HG03060 (cell line): Measurements from ENCODE around the gene IBA57.

Experiments used
- ATAC-seq: cut with Tn5 transposase; IDR thresholded peaks from one replicate; pipeline ENCODE4 v1.9.1; 2021; ENCODE audit warnings: low read depth, moderate number of reproducible peaks; ENCODE audit not compliant: unreplicated experiment

Gene IBA57

GRCh38 chr1:228165372-228166169 lies at the start of gene IBA57:
Gene IBA57 (plus strand): TSS chr1:228165804. CDS start chr1:228165817, 13 bp downstream.
- peak; percentile 66 for ATAC-seq

GRCh38 chr1:228117335-228117734 lies 48.3 kb upstream of the IBA57 start:
- ATAC-seq = no peak

GRCh38 chr1:228118040-228118439 lies 47.6 kb upstream of the IBA57 start:
- ATAC-seq = no peak

- ATAC-seq = no peak
These were observed 45.3 kb upstream of the IBA57 start for GRCh38 chr1:228120351-228120750.

- no peak for ATAC-seq
These were observed 44.6 kb upstream of the IBA57 start for GRCh38 chr1:228120857-228121489.

GRCh38 chr1:228122921-228123441 lies 42.6 kb upstream of the IBA57 start:
- no peak for ATAC-seq

- no peak for ATAC-seq
These were observed 42.1 kb upstream of the IBA57 start for GRCh38 chr1:228123505-228123904.

- ATAC-seq = no peak
These were observed 40.4 kb upstream of the IBA57 start for GRCh38 chr1:228125185-228125584.

- no peak for ATAC-seq
These were observed 33.8 kb upstream of the IBA57 start for GRCh38 chr1:228131766-228132165.

- ATAC-seq = no peak
These were observed 31.0 kb upstream of the IBA57 start for GRCh38 chr1:228134591-228134990.

- no peak for ATAC-seq
These were observed 28.7 kb upstream of the IBA57 start for GRCh38 chr1:228136901-228137300.

- ATAC-seq = no peak
These were observed 26.1 kb upstream of the IBA57 start for GRCh38 chr1:228139406-228139930.

GRCh38 chr1:228139931-228140723 lies 25.5 kb upstream of the IBA57 start, which contains the start of gene GUK1:
Gene GUK1 (plus strand): TSS chr1:228140279. CDS start chr1:228140303, 24 bp downstream.
- peak; percentile 88 for ATAC-seq

GRCh38 chr1:228140724-228141225 lies 24.8 kb upstream of the IBA57 start:
- no peak for ATAC-seq

- ATAC-seq = no peak
These were observed 24.2 kb upstream of the IBA57 start for GRCh38 chr1:228141226-228142044.

- ATAC-seq = no peak
These were observed 23.4 kb upstream of the IBA57 start for GRCh38 chr1:228142155-228142691.

GRCh38 chr1:228142701-228143136 lies 22.9 kb upstream of the IBA57 start:
- no peak for ATAC-seq

GRCh38 chr1:228143480-228144192 lies 22.0 kb upstream of the IBA57 start:
- no peak for ATAC-seq
